ENCODE data around the gene PCDHGA6. TPM values are rescaled to one million over a fixed set of nuclear protein-coding genes. Genes with fewer than 3 reads are reported as not detected.

The PCDHGA6 gene
- total and polyA plus RNA-seq, 2 of the 8 experiments (the other 6 are each of a cell fraction or from before 2014, with no cell fraction given), result 1.4 to 2.0 TPM

DNA sequence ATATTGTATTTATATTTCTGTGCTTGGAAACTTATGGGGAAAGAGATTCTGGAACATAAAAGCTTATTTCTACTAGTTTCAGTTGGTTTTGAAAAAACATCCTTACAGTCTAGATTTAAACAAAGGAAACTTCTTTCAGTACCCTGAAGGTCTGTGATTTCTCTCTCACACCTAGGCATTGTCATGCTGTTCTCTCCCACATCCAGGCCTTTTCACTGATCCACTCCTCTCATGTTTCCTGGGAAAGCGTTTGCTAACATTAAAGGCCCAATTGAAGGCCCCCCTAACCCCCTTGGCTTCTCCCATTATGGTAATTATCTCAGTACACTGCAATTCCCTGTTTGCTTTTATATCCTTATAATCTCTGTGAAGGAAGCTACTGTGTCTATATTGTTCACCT, 30.9 kb upstream of the PCDHGA6 start (continued):
- no peak for TF ChIP-seq KDM4A (IDR thresholded peaks at IDR 0.05; ENCODE audit: low read depth, low read length, severe bottlenecking)
- TF ChIP-seq RFX5 (IDR thresholded peaks at IDR 0.05; ENCODE audit: borderline replicate concordance, low read depth, low read length), result no peak
- TF ChIP-seq SIN3A (conservative IDR thresholded peaks at IDR 0.05 in 1 of 2, IDR thresholded peaks at IDR 0.05 in 1 of 2; ENCODE audit: low read depth in 1 of 2, low read length in 2 of 2), result no peak
- TF ChIP-seq KDM1A (IDR thresholded peaks at IDR 0.05; ENCODE audit: borderline replicate concordance, low read length), result no peak
- TF ChIP-seq SIRT6 (IDR thresholded peaks at IDR 0.05; ENCODE audit: low read length), result no peak

Data from H1 (cell line).